Ovary (tissue), 9 donors: ENCODE data around the gene COPS8. TPM values are rescaled to one million over a fixed set of nuclear protein-coding genes. Genes with fewer than 3 reads are reported as not detected.

Experiments used
- DNase-seq, 5 donors: peaks; one replicate each; pipeline ENCODE4 v3.0.0-alpha.2; 2019 to 2020
- H3K27ac ChIP-seq, 2 donors: fragments of 200-600 bp; one replicate each; pipeline versions ENCODE4 v1.5.1 to v1.8.0; 2019 to 2022
- H3K27me3 ChIP-seq: fragments of 200-600 bp; one replicate; pipeline ENCODE4 v1.8.0; 2022
- H3K36me3 ChIP-seq: fragments of 200-600 bp; sonication (generic); one replicate; pipeline ENCODE4 v1.5.1; 2019
- H3K4me1 ChIP-seq: one replicate; pipeline ENCODE4 v1.8.1; 2013; ENCODE audit warnings: mild to moderate bottlenecking, moderate library complexity; ENCODE audit not compliant: insufficient read depth
- H3K4me3 ChIP-seq: fragments of 200-600 bp; sonication (generic); one replicate; pipeline ENCODE4 v1.5.1; 2017
- H3K9me3 ChIP-seq, 2 donors: fragments of 200-600 bp in 1 of 2; sonication (generic) in 1 of 2; one replicate each; pipeline versions ENCODE4 v1.5.1 to v1.8.1; 2013 to 2019; ENCODE audit warnings: mild to moderate bottlenecking in 1 of 2, moderate library complexity in 1 of 2
- CTCF ChIP-seq, 3 donors: fragments of 450-650 bp in 2 of 3; fragments of 200-600 bp in 1 of 3; IDR thresholded peaks; one replicate each; pipeline versions ENCODE4 v1.5.1 to v1.8.0; 2016 to 2022; ENCODE audit warnings: antibody characterized with exemption in 3 of 3, mild to moderate bottlenecking in 1 of 3
- EP300 ChIP-seq: sonication (generic); formaldehyde crosslinking; IDR thresholded peaks from one replicate; pipeline ENCODE4 v1.6.1; 2017; ENCODE audit warnings: antibody characterized with exemption
- POLR2A ChIP-seq: fragments of 450-650 bp; IDR thresholded peaks from one replicate; pipeline ENCODE4 v1.6.1; 2017; ENCODE audit warnings: antibody characterized with exemption, mild to moderate bottlenecking, moderate library complexity
- WGBS, 3 donors: extraction: QIAGEN DNeasy Blood & Tissue Kit in 1 of 3; methylation state at CpG; one replicate each; pipeline versions ENCODE4 v1.1.5 to v1.1.7; 2013 to 2017; 5-methylcytosine and 5-hydroxymethylcytosine counted together
- intact Hi-C, 4 donors: fragments of 100-400 bp; cut with DNase I; formaldehyde crosslinking; loops; one replicate each; pipeline versions ENCODE4 v1.11.0 to v1.15.1; 2022 to 2023
- polyA plus RNA-seq, 2 donors: library from polyadenylated mRNA; stranded (reverse); fragments of 200-250 nt in 1 of 2; fragments of 350-450 nt in 1 of 2; fragmentation: Illumina TruSeq in 1 of 2; extraction: RNeasy Lipid Tissue Mini Kit (QIAGEN cat#74804) in 1 of 2; gene quantifications; one replicate each; pipeline ENCODE4 v1.2.3, GENCODE V29; 2013 to 2014
- total RNA-seq, 7 donors: library from RNA; depleted of rRNA in 2 of 7; stranded (reverse); fragments of >200 nt in 2 of 7; fragmentation: NEBNext Ultra II Directional in 3 of 7; extraction: Animal tissue kit (Norgen Biotek cat#: 25700) in 3 of 7; gene quantifications; one replicate each; pipeline versions ENCODE4 v1.1.0 to v1.2.4, GENCODE V29; 2016 to 2023
- donor health status: DM: no; HTN: no; CAD: no; lungs with moderate emphysema.
- donor health status: DM: no; HTN: no; CAD: no.
- donor health status: Bipolar disorder and iron deficiency.
- donor health status: DM: yes; HTN: yes; CAD: no.
- donor health status: DM: no; HTN: no; CAD: no.
- donor health status: DM: yes; HTN: yes; CAD: no.

The COPS8 gene
- total and polyA plus RNA-seq, 9 donors, result 43.9 to 116 (median 56.6) TPM

- H3K27ac ChIP-seq, result no peak overlapping the region
- no peaks in the 10 kb centered on the region for H3K27me3 ChIP-seq
- intact Hi-C loops, result no loop called here
- TF ChIP-seq CTCF (IDR thresholded peaks at IDR 0.05) (no peak), EP300 (no peak), POLR2A (no peak)
- 85 to 93% (median 93%) methylated on average over 5 of the region's 5 CpGs for WGBS, 3 donors
- H3K4me1 ChIP-seq, result peaks cover 6% of the 10 kb centered on the region
- no peaks in the 10 kb centered on the region for H3K9me3 ChIP-seq
- H3K36me3 ChIP-seq, result no peaks in the 10 kb centered on the region
- DNase-seq, result no peak
- H3K4me3 ChIP-seq, result no peak overlapping the region
These were observed 27.8 kb upstream of the COPS8 start for GRCh38 chr2:237057893-237058300.

GRCh38 chr2:237058423-237058822 lies 27.3 kb upstream of the COPS8 start:
- intact Hi-C loops, result no loop called here
- TF ChIP-seq CTCF (IDR thresholded peaks at IDR 0.05), result no peak
- no peak for TF ChIP-seq POLR2A
- TF ChIP-seq EP300, result no peak
- Histone ChIP-seq H3K27ac (no peak overlapping the region), H3K9me3 (no peaks in the 10 kb centered on the region), H3K27me3 (no peaks in the 10 kb centered on the region), H3K4me3 (no peak overlapping the region), H3K4me1 (peaks cover 6% of the 10 kb centered on the region), H3K36me3 (no peaks in the 10 kb centered on the region)
- 89% methylated on average over 11 of the region's 11 CpGs for WGBS, 3 donors
- no peak for DNase-seq

GRCh38 chr2:237059155-237059875 lies 26.4 kb upstream of the COPS8 start:
- DNase-seq, result no peak
- Histone ChIP-seq H3K4me1 (peaks cover 6% of the 10 kb centered on the region), H3K27me3 (no peaks in the 10 kb centered on the region), H3K4me3 (no peak overlapping the region), H3K27ac (no peak overlapping the region), H3K9me3 (no peaks in the 10 kb centered on the region), H3K36me3 (no peaks in the 10 kb centered on the region)
- intact Hi-C loops, result no loop called here
- TF ChIP-seq CTCF (IDR thresholded peaks at IDR 0.05) (no peak), POLR2A (no peak), EP300 (no peak)
- 80 to 84% (median 82%) methylated on average over 8 of the region's 8 CpGs for WGBS, 3 donors

GRCh38 chr2:237060534-237061312 lies 25.0 kb upstream of the COPS8 start:
- H3K27ac ChIP-seq, result no peak overlapping the region
- no peaks in the 10 kb centered on the region for H3K9me3 ChIP-seq
- no peaks in the 10 kb centered on the region for H3K36me3 ChIP-seq
- H3K27me3 ChIP-seq, result no peaks in the 10 kb centered on the region
- WGBS, 3 donors, result 9 to 17% (median 11%) methylated on average over 15 of the region's 15 CpGs
- no peak overlapping the region for H3K4me3 ChIP-seq
- H3K4me1 ChIP-seq, result peaks cover 6% of the 10 kb centered on the region
- DNase-seq, result peak in 4 of 5 donors; percentile 49 to 65 (median 58)
- TF ChIP-seq EP300 (no peak), CTCF (IDR thresholded peaks at IDR 0.05) (peak; percentile 68 to 74 (median 69))
- intact Hi-C loops, result loop anchor here (2.0 to 10.0 kb wide), 4 partner anchors 496 to 708 kb away; partner anchors contain the start of gene ACKR3 (in 1 of the 4)
